Activated T-cell treated with anti-CD3 and anti-CD28 coated beads for 24 hours (primary cell): ENCODE data around the gene CD7.
"Not testable (repeated sequence)": the region's sequence is repeated elsewhere in the genome, so short reads cannot be mapped to it uniquely, and the experiment has no call there.

Experiments
- DNase-seq: peaks from one replicate; pipeline ENCODE4 v3.0.0-alpha.2; 2020; ENCODE audit warnings: low read depth

CD7 gene

DNA sequence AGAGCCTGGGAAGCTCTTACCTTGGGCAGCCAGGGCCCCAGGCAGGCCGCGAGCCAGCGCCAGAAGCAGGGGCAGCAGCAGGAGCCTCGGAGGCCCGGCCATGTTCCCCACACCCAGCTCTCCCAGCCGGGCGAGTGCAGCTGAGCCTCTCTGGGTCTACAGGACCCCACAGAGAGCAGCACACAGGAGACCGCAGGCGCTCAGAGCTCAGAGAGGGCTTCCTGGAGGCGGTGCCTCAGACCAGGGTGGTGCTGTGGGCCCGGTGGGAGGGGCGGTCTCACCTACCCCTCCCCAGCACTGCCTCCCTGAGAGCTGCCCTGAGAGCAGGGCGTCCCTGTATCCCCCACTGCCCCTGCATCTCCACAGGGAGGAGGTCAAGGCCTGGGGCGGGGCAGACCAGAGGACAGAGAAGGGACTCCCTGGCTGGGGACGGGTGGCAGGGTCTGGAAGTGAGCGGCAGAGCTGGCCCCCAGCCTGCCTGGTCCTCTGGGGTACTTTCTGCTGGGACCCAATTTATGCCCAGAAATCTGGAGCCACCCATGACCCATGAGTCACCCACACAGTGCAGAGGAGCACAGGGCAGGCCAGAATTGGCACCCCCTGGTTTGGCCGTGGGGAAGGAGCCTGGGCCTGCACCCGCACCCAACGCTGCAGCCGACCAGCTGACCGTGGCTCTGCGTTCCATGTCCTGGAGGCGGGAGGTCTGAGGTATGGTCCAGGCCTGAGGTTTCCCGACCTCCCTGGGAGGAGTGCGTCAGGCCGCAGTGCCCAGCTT, at the start of gene CD7:
Gene CD7, minus strand, starts transcription at position 215 of the 775 bp plus-strand sequence. Its CDS starts 113 bp downstream, at position 102.
- DNase-seq = peak; percentile 65

DNA sequence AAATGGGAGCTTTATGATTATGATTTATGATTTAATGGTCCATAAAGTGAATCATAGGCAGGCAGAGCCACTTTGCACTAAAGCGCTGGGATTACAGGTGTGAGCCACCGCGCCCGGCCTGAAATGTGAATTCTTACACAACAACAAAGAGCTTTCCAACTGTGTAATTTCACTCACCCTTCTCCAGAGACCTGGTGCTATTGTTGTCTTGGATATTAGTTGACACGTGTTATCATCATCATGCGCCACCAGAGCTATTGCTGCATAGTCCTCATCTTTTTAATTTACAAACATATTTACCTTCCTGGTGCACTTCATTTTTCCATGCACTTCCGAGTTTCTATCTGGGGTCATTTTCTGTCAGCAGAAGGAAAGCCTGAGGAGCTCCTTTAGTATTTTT, 49.3 kb upstream of the CD7 start:
- DNase-seq = no peak

DNA sequence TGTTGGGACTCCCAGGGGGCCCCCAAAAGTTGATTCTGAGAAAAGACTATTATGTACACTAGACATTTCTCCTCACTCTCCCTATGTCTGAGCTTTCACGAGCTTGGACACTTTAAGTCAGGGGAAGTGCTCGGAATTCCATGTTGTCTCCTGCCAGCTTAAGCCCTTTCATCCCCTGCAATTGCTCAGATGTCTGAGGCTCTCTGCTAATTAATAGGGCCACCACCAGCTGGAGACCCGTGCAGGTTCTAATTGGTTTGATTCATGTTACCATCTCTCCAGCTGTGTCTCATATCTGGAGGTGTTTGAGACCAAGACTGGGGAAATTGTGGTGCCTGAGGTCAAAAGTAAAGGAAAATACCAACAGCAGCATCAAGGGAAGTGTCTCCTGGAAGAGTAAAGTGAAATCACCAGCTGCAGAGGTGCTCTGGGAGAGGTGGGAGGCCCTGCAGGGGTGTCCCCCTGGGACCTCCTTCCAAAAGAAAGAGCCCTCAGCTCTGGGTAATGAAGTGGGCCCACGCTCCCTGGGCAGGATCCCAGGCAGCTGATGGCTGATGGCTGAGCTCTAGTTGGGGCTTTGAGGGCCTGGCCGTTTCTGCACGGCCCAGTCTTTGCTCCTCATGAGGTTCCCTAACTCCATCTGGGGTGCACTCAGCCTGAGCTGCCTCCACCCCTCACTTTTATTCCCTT, 48.3 kb upstream of the CD7 start:
- DNase-seq = no peak

DNA sequence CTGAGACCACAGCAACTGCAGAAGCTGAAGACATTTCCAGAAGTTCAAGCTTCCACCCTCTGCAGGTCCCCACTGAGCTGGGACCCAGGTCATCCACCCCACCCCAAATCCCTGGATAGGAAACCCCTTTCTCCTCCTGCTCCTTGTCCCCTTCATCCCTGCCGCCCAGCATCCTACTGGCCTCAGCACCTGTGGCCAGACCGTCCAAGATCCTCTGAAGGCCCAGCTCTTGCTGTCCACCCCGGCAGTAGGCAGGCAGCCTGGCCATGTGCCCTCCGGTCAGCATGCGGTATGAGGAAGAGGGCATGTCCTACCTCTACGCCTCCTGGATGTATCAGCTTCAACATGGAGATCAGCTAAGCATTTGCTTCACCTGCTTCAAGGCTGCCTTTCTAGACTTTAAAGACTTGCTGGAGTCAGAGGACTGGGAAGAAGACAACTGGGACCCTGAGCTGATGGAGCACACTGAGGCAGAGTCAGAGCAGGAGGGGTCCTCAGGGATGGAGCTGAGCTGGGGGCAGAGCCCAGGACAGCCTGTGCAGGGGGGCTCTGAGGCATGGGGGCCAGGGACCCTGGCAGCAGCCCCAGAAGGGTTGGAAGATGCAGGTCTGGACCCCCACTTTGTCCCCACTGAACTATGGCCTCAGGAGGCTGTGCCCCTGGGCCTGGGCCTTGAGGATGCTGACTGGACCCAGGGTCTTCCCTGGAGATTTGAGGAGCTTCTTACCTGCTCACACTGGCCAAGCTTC, 44.7 kb upstream of the CD7 start:
- no peak for DNase-seq

DNA sequence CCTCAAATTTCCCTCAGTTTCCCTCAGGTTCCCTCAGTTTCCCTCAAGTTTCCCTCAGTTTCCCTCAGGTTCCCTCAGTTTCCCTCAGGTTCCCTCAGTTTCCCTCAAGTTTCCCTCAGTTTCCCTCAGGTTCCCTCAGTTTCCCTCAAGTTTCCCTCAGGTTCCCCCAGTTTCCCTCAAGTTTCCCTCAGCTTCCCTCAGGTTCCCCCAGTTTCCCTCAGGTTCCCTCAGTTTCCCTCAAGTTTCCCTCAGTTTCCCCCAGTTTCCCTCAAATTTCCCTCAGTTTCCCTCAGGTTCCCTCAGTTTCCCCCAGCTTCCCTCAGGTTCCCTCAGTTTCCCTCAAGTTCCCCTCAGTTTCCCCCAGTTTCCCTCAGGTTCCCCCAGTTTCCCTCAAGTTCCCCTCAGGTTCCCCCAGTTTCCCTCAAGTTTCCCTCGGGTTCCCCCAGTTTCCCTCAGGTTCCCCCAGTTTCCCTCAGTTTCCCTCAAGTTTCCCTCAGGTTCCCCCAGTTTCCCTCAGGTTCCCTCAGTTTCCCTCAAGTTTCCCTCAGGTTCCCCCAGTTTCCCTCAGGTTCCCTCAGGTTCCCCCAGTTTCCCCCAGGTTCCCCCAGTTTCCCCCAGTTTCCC, 42.2 kb upstream of the CD7 start:
- not testable (repeated sequence) for DNase-seq

DNA sequence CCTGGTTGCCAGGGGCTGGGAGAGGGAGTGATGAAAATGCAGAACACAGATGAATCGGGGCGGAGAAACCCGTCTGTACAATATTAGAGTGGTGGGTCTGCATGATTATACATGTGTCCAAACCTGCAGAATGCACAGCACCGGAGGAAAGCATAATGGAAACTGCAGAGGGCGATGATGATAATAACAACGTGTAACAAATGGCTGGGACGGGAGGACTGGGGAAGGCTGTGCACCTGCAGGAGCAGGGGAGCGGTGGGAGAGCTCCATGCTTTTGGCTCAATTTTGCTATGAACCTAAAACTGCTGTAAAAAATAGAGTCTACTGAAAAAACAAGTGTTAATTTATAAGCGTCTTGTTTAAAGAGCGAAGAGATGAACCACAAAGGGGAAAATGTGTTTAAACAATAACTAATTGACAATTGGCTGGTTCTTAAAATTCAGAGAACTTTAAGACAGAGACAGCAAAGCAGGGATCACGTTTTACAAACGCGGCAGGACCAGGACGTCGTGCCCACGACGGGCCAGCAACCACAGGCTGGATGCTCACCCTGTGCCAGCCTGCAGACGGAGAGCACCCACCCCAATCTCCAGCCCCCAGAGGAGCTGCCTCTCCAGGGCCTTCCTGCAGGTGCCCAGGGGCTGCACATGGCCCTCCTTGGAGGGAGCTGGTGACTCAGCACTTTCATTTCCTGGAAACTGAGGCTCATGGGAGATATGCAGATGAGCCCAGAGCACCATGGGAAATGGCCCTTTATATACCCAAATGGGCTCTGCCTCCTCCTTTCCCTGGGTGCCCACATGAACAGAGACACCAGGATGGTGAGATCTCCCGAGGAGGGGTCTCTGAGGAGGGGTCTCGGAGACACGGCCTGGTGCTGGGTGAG, 41.3 kb upstream of the CD7 start, which contains the start of gene TEX19:
Gene TEX19, plus strand, starts transcription at position 783 of the 886 bp plus-strand sequence. CDS start 2,904 bp downstream, outside the sequence.
- no peak for DNase-seq

DNA sequence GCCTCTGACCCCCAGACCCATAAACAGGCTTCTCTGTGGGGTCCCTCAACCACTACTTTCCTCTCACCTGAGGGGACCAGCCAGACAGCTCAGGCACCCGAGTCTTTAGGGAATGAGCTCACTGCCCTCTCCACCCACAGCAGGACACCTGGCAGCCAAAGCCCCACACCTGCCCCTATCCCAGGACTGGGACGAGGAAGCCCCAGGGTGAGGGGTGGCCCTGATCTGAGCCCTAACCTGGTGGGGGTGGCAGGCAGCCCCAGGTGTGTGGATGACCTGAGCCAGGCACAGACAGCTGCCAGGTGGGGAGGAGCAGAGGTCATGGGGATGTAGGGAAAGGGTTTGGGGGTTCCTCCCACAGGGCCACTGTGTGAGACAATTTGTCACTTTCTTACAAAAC, 40.0 kb upstream of the CD7 start:
- no peak for DNase-seq

DNA sequence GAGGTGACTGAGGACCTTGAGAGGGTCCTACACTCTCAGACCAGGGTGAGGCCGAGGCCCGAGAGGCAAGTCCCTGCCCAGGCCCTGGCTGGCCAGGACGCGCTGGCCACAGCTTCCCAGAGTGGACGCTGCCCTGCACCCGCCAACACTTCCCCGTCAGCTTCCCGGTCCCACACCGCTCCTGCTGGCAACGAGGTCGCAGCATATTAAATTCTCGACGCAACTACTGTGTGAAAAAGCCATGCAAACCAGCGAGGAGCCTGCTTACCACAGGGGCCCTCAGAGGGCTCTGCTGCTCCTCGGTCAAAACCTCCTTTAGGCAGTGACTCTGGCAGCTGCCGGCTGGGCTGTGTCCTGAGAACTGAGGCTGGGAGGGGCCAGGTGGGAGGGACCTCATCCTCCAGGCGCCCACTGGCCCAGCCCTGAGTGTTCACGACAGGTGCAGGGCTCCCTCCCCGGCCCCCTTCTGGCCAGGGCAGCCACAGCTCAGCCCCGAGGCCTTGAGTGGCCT, 39.5 kb upstream of the CD7 start:
- no peak for DNase-seq

DNA sequence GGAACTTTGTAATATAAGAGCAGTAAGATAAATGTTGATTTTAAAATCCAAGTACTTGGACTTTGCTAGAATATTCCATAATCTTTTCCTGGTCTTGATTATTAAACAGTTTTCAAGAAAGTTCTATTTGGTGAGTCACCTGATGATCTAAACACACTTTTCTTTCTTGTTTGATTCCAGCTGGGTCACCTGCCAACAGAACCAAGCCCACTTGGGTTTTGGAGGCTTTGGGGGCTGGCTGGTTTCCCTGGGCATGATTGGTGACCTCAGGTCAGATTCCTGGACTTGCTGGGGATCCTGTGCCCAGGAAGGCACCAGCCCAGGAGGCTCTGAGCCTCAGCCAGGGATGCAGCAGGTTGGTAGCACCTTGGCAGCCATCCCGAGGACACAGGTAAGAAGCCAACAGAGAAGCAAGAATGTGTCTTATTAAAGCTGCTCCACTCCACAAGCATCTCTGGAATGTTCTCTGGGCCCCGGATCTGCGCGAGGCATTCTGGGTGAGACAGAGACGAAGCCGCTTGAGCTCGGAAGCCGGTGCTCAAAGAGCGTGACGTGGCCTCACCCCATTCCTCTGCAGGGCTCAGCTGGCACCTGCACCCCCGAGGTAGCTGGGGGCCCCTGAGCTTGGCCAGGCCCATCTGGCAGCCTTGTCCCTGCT, 38.5 kb upstream of the CD7 start:
- DNase-seq = no peak

DNA sequence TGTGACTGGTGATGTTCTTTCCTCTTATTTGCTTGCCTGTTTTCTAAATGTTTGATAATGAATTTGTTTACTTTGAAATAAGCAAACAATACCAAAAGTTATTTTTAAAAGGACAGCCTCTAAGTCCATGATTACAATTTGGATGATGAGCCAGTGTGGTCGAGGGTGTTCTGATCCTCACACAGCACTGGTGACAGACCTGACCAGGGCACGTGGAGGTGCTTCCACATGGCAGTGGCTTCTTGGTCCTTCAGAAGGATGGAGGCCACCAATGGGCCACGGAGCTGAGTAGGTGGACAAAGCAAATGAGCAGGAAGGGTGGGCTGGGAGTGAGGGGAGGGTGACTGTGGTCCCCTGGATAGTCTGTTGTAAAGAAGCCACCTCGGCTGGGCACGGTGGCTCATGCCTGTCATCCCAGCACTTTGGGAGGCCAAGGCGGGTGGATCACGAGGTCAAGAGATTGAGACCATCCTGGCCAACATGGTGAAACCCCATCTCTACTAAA, 37.4 kb upstream of the CD7 start:
- DNase-seq = no peak

DNA sequence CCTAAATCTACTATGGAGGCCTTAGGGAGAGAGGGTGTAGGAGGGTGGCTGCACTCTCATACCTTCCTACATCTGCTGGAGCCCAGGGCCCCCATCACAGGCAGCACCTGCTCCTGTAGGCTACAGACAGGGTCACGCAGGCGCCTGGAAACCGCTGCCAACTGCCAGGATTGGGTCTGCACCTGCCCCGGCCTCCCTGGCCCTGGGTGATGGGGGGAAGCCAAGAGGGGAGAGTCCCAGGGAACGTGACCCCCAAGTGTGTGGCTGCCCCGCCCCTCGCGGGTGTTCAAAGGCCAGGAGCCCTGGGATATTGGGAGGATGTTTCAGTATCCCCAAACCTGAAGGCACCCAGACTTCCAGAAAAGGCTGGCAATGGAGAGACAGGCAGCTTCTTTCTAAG, 36.1 kb upstream of the CD7 start:
- DNase-seq = no peak

DNA sequence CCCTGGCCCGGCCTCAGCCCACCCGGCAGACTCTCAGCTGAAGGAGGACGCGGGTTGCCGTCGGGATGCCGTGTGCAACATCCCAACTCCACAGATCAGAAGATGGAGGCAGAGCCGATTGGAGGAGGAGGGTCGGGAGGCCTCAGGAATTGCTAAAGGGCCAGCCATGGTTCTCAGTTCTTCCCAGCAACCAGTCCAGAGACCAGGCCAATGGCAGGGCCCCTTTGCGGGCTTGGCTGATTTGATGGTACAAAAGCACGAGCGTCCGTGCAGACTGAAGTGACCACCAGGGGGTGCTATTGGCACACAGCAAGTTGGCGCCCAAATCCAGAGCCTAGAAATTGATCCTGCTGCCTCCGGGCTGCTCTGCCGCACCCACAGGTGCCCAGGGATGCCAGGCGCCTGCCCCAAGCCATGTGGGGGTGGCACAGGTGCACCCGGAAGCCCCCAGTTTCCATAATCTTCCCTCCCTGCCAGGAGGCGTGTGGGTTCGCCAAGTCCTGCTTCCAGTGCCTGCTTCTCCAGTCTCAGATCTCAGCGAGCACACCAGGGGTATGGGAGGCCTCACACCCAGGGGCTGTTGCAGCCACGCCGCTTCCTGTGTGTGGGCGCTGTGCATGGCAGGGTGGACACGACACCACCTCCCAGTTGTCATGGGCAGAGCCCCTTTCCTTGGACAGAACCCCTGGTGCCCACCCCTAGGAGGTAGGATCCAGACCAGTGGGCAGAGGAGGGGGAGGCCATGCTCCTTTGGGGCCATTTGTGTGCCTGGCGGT, 34.5 kb upstream of the CD7 start:
- DNase-seq = peak; percentile 78

DNA sequence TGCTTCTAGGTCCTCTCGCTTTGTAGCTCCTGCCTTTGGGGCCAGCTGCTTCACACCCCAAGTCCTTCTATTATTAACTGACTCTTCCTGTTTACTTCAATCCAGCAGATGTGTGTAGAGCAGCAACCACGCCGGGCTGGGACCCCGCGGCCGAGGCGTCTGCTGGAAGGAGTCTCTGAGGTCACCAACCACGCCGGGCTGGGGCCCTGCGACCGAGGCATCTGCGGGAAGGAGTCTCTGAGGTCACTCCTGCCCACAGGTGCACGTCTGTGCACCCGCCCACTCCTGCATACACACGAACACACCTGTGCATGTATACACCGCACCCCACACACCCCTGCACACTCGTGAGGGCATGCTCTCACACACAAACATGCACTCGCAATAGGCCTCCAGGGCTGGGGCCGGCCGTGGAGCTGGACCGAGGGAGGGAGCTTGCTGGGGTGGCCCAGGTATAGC, 33.9 kb upstream of the CD7 start:
- DNase-seq = no peak

DNA sequence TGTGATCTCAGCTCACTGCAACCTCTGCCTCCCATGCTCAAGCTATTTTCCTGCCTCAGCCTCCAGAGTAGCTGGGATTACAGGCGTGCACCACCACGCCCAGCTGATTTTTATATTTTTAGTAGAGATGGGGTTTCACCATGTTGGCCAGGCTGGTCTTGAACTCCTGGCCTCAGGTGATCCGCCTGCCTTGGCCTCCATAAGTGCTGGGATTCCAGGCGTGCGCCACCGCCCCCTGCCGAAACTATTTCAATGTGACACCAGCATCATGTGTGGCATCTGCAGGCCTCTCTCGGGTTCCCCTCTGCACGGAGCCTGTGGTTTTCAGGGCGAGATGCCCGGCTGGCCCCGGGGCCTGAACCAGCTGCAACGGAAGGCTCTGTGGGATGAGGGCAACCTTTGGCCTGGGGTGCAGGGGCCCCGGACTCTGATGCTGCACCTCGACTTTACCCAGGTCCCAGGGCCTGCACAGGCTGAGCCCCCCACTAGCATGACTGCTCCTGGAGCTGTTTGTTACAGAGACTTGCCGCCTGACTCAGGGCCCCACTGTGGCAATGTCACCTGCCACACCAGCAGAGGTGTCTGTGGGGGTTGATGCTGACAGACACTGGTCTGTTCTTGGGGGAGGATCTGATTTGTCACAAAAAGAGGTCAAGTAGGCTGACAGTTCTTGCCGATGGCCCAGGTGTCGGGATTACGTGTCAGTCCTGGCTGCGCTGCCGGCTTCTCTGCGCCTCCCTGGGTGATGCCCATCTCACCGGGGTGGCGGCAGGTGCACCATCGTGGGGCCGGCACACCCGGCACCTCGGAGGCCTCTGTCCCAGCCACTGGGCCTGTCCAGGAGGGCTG, 33.0 kb upstream of the CD7 start:
- DNase-seq = no peak

DNA sequence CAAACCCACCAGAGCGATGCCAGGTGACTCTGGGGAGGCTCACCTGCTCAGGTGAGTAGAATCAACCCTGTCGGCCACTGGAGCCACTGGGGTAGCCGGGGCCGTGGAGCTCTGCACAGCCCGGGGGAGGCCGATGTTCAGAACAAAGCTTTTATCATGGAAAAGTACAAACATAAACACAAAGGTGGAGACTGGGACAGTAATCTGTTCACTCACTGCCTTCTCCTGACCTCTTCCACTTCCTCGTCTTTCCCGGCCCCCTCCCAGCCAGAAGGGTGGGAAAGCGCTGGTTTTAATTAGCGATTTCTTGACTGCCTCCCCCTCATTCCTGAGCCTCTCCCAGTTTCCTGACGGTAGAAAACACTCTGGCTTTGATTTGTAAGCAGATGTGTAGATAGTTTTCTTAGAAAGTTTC, 31.9 kb upstream of the CD7 start:
- no peak for DNase-seq

DNA sequence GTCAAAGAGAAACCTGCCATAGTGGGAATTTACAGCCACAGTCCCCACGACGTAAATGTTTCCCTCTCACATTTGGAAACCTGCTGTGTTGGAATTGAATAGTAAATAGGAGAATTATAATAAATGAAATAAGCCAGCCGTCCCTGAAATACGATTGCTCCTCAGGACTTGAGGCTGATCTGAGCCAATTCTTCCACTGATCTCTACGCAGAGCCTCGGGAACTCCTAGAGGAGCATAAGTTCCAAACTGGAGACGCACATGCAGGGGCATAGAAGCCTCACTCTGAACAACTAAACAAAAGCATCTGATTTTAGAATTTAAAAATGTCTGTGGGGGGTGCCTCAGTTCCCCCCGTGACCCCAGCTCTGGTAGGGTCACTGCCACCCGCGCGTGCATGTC, 31.5 kb upstream of the CD7 start:
- DNase-seq = no peak

DNA sequence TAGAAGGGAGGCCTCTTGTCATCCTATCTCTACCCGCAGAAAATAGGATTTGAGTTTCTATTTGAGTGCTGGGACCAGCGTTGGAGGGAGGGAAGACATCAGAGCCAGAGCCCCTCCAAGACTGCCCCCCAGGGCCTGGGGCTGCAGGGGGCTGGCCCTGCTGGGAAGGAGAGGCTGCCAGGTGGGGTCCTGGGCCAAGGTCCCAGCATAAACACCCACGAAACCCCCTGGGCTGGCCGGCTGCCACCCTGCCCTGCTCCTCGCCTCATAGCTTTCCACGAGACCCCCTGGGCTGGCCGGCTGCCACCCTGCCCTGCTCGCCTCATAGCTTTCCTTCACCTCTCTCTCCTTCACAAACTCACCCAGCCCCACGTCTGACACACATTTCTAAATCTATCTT, 31.0 kb upstream of the CD7 start:
- DNase-seq = no peak

DNA sequence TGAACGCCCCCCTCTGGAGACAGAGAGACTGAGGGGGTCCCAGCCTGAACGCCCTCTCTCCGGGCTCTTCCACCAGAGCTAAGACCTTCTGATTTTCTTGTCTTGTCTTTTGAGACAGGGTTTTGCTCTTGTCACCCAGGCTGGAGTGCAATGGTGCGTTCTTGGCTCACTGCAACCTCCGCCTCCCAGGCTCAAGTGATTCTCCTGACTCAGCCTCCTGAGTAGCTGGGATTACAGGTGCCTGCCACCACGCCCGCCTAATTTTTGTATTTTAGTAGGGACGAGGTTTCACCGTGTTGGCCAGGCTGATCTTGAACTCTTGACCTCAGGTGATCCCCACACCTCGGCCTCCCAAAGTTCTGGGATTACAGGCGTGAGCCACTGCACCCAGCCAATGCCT, 30.6 kb upstream of the CD7 start:
- not testable (repeated sequence) for DNase-seq
